Vagina (tissue), 2 donors: ENCODE measurements around the gene MICALL1. TPM values are rescaled to one million over a fixed set of nuclear protein-coding genes. Genes with fewer than 3 reads are reported as not detected.

ENCODE experiments used
- DNase-seq, 2 donors: peaks; one replicate each; pipeline ENCODE4 v3.0.0-alpha.2; 2017; ENCODE audit errors: extremely low spot score in 2 of 2
- H3K27ac ChIP-seq: fragments of 200-600 bp; sonication (generic); one replicate; pipeline ENCODE4 v1.5.1; 2019
- H3K27me3 ChIP-seq: fragments of 200-600 bp; sonication (generic); one replicate; pipeline ENCODE4 v1.5.1; 2019
- H3K36me3 ChIP-seq, 2 donors: fragments of 200-600 bp; sonication (generic); one replicate each; pipeline ENCODE4 v1.5.1; 2017 to 2019
- H3K4me1 ChIP-seq: fragments of 200-600 bp; sonication (generic); one replicate; pipeline ENCODE4 v1.5.1; 2019
- H3K4me3 ChIP-seq, 2 donors: fragments of 200-600 bp; sonication (generic); 1 replicate in 1 of 2; 2 replicates in 1 of 2; pipeline ENCODE4 v1.5.1; 2016 to 2019
- H3K9me3 ChIP-seq: fragments of 200-600 bp; sonication (generic); one replicate; pipeline ENCODE4 v1.5.1; 2019
- POLR2A ChIP-seq, 2 donors: fragments of 450-650 bp; IDR thresholded peaks; one replicate each; pipeline ENCODE4 v1.6.1; 2017; ENCODE audit warnings: antibody characterized with exemption in 2 of 2, mild to moderate bottlenecking in 2 of 2, moderate library complexity in 2 of 2
- POLR2AphosphoS5 ChIP-seq, 2 donors: sonication (generic); formaldehyde crosslinking; IDR thresholded peaks; one replicate each; pipeline ENCODE4 v1.9.0; 2017; ENCODE audit warnings: antibody characterized with exemption in 2 of 2, mild to moderate bottlenecking in 2 of 2, low read depth in 1 of 2; ENCODE audit not compliant: insufficient read depth in 1 of 2
- intact Hi-C: fragments of 100-400 bp; cut with DNase I; formaldehyde crosslinking; loops from one replicate; pipeline ENCODE4 v1.15.1; 2023
- total RNA-seq: library from RNA; depleted of rRNA; stranded (reverse); fragments of >200 nt; gene quantifications from one replicate; pipeline ENCODE4 v1.2.3, GENCODE V29; 2016
- TF ChIP-seq, protein P1 (sequence below), 3 experiments: fragments of 450-650 bp in 2 of 3; fragments of 200-600 bp in 1 of 3; sonication (generic) in 1 of 3; IDR thresholded peaks; one replicate each; pipeline ENCODE4 v1.5.1; 2017 to 2019; ENCODE audit warnings: antibody characterized with exemption in 3 of 3, mild to moderate bottlenecking in 2 of 3, moderate library complexity in 2 of 3

The MICALL1 gene
- total RNA-seq, 1 donor from 2014 or later: 112 TPM

DNA sequence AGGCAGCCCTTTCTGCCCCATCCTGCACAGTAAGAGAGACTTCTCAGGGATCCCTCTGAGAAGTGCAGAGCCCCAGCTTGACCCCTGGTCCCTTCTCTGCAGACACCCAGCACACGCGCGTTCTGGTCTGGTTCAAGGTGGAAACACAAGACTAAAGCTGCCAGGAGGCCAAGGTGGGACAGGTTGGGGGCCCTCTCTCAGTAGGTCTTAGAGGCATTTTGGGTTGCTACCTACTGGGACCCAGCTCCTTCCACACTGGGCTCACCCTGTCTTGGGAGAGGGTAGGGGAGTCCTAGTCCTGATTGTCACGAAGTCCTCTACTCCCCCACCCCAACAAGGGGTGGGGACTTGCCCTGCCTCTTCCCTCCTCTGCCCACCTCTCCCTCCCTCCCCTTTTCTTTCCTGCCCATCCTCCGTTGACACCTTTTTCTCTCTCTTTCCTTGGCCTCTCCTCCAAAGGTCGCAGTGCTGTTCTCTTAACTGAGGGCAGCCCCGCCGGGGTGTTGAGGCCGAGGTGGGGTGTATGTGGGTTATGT lies 79.0 kb downstream of the MICALL1 start:
- Histone ChIP-seq H3K36me3 (no peaks in the 10 kb centered on the region), H3K27ac (no peak overlapping the region)

DNA sequence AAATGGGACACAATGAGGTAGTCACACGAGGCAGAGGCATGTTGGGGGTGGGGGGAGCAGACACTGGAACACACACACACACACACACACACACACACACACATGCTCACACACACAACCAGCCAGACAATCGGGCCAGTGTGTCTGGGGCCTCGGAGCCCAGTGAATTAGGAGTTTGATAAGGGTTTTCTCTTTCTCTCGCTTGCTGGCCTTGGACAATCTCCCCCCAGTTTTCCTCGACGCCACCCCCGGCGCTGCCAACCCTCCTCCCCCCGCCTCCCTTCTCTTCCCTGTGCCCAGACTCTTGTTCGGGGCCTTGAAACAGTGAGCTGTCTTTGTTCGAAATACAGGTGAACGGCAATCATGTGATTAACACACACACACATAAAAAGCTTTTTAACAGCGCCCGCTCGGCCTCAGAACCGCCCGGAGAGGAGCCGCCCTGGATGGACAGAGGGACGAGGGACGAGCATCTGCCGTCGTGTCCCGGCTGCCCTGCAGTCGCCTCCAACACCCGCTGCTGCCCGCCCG lies 79.7 kb downstream of the MICALL1 start:
- no peak overlapping the region for H3K27ac ChIP-seq
- no peak overlapping the region for H3K4me3 ChIP-seq

More for the DNA sequence above, 79.0 kb downstream of the MICALL1 start:
- Histone ChIP-seq H3K4me3 (no peak overlapping the region), H3K27me3 (no peaks in the 10 kb centered on the region), H3K9me3 (no peaks in the 10 kb centered on the region), H3K4me1 (no peaks in the 10 kb centered on the region)
- TF ChIP-seq POLR2AphosphoS5 (IDR thresholded peaks at IDR 0.05; ENCODE audit: insufficient read depth in 1 of 2, low read depth in 1 of 2): no peak
- TF ChIP-seq POLR2A (IDR thresholded peaks at IDR 0.05): no peak
- TF ChIP-seq, protein P1, sequence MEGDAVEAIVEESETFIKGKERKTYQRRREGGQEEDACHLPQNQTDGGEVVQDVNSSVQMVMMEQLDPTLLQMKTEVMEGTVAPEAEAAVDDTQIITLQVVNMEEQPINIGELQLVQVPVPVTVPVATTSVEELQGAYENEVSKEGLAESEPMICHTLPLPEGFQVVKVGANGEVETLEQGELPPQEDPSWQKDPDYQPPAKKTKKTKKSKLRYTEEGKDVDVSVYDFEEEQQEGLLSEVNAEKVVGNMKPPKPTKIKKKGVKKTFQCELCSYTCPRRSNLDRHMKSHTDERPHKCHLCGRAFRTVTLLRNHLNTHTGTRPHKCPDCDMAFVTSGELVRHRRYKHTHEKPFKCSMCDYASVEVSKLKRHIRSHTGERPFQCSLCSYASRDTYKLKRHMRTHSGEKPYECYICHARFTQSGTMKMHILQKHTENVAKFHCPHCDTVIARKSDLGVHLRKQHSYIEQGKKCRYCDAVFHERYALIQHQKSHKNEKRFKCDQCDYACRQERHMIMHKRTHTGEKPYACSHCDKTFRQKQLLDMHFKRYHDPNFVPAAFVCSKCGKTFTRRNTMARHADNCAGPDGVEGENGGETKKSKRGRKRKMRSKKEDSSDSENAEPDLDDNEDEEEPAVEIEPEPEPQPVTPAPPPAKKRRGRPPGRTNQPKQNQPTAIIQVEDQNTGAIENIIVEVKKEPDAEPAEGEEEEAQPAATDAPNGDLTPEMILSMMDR (IDR thresholded peaks at IDR 0.05): no peak
- no peak for DNase-seq
- intact Hi-C loops: no loop called here

DNA sequence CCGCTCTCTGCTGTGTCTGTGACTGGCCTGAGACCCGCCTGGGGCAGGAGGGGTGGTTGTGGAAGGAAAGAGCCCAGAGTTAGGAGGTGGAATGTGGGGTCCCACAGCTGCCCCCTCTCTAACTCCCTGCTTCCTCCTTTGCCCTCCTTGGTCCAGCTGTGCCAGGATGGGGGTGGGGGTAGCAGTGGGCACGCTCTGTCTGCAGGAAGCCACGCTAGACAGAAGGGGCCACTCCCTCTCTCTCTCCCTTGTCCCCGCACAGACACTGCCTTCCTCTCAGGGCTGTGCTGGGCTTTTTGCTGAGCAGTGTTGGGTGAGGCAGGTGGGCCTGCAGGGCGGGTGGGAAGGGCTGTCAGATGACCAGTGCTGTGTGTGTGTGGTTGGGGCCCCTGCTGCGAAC lies 80.3 kb downstream of the MICALL1 start:
- intact Hi-C loops: no loop called here
- no peak for TF ChIP-seq POLR2AphosphoS5 (IDR thresholded peaks at IDR 0.05; ENCODE audit: insufficient read depth in 1 of 2, low read depth in 1 of 2)
- TF ChIP-seq POLR2A (IDR thresholded peaks at IDR 0.05): no peak
- TF ChIP-seq, protein P1 (IDR thresholded peaks at IDR 0.05): no peak
- DNase-seq: no peak
- no peaks in the 10 kb centered on the region for H3K36me3 ChIP-seq
- no peak overlapping the region for H3K4me3 ChIP-seq
- no peaks in the 10 kb centered on the region for H3K4me1 ChIP-seq
- no peaks in the 10 kb centered on the region for H3K27me3 ChIP-seq
- no peak overlapping the region for H3K27ac ChIP-seq
- no peaks in the 10 kb centered on the region for H3K9me3 ChIP-seq

More for the DNA sequence above, 79.7 kb downstream of the MICALL1 start:
- Histone ChIP-seq H3K4me1 (no peaks in the 10 kb centered on the region), H3K27me3 (no peaks in the 10 kb centered on the region), H3K36me3 (no peaks in the 10 kb centered on the region), H3K9me3 (no peaks in the 10 kb centered on the region)
- intact Hi-C loops: no loop called here
- DNase-seq: no peak
- TF ChIP-seq POLR2A (IDR thresholded peaks at IDR 0.05) (no peak), POLR2AphosphoS5 (IDR thresholded peaks at IDR 0.05; ENCODE audit: insufficient read depth in 1 of 2, low read depth in 1 of 2) (no peak)
- TF ChIP-seq, protein P1 (IDR thresholded peaks at IDR 0.05): no peak

DNA sequence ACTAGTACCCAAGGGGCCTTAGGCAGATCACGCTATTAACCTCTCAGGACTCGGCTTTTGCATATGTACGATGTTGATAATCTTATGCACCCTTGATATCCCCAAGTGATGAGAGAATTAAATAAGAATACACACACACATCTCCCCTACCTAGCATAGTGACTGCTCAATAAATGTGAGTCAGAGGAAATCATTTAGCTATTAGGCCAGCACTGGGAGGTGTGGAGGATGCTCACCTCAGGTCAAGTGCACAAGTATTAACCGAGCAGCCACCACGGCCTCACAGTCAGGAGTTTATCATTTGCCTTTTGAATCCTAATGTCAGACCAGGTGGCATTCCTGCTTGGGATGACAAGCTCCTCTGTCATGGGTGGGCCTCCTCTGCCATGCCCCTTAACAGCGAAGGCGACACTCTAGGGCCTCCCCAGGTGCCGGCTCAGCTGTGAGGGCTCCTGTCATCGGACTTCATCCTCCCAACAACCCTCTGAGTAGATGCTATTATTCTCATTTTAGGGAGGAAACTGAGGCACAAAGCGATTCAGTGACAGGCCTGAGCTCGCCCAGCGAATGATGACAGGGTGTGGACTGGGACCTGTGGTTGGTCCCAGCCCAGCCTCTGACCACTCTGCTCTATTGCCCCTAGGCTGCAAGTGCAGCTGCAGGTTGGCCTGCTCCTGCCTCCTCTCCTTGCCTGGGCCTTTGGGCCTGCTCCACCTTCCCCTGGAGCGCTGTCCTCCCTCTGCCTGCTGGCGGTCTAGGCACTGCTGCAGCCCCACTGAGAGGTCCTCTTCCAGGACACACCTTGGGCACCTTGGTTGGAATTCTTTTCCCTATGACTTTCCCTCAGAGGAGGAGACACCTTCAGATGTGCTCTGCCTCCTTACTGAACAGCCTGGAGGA lies 83.3 kb downstream of the MICALL1 start:
- intact Hi-C loops: no loop called here
- no peak for DNase-seq
- Histone ChIP-seq H3K9me3 (no peaks in the 10 kb centered on the region), H3K4me1 (no peaks in the 10 kb centered on the region), H3K27ac (no peak overlapping the region), H3K36me3 (no peaks in the 10 kb centered on the region), H3K4me3 (no peak overlapping the region), H3K27me3 (no peaks in the 10 kb centered on the region)
- TF ChIP-seq POLR2A (IDR thresholded peaks at IDR 0.05): no peak
- TF ChIP-seq, protein P1 (IDR thresholded peaks at IDR 0.05): no peak
- TF ChIP-seq POLR2AphosphoS5 (IDR thresholded peaks at IDR 0.05; ENCODE audit: insufficient read depth in 1 of 2, low read depth in 1 of 2): no peak
